Esophagus muscularis mucosa (tissue), 4 donors: ENCODE data around the gene MPP2. TPM values are rescaled to one million over a fixed set of nuclear protein-coding genes. Genes with fewer than 3 reads are reported as not detected.

Experiments
- DNase-seq: peaks from one replicate; pipeline ENCODE4 v3.0.0-alpha.2; 2017; ENCODE audit errors: extremely low spot score
- H3K27ac ChIP-seq, 4 donors: fragments of 200-600 bp; sonication (generic); replicated peaks in 1 of 4; 1 replicate in 3 of 4; 2 replicates in 1 of 4; pipeline ENCODE4 v1.5.1; 2016 to 2019; ENCODE audit warnings: mild to moderate bottlenecking in 1 of 4
- H3K27me3 ChIP-seq, 4 donors: fragments of 200-600 bp; sonication (generic); one replicate each; pipeline versions ENCODE4 v1.5.1 to v1.6.0; 2016 to 2019
- H3K36me3 ChIP-seq, 4 donors: fragments of 200-600 bp; sonication (generic); one replicate each; pipeline ENCODE4 v1.5.1; 2016 to 2019
- H3K4me1 ChIP-seq, 4 donors: fragments of 200-600 bp; sonication (generic); one replicate each; pipeline ENCODE4 v1.5.1; 2016 to 2019
- H3K4me3 ChIP-seq, 4 donors: fragments of 200-600 bp; sonication (generic); 1 replicate in 2 of 4; 2 replicates in 2 of 4; pipeline ENCODE4 v1.5.1; 2016 to 2019; ENCODE audit warnings: mild to moderate bottlenecking in 4 of 4, moderate library complexity in 1 of 4
- H3K9me3 ChIP-seq, 4 donors: fragments of 200-600 bp; sonication (generic); 1 replicate in 3 of 4; 2 replicates in 1 of 4; pipeline ENCODE4 v1.5.1; 2016 to 2019
- CTCF ChIP-seq, 3 experiments: fragments of 200-600 bp in 2 of 3; fragments of 450-650 bp in 1 of 3; sonication (generic) in 2 of 3; IDR thresholded peaks; one replicate each; pipeline ENCODE4 v1.5.1; 2017 to 2019; ENCODE audit warnings: antibody characterized with exemption in 3 of 3, mild to moderate bottlenecking in 2 of 3, moderate library complexity in 1 of 3
- EP300 ChIP-seq: sonication (generic); formaldehyde crosslinking; IDR thresholded peaks from one replicate; pipeline ENCODE4 v1.6.1; 2017; ENCODE audit warnings: antibody characterized with exemption
- POLR2A ChIP-seq: fragments of 450-650 bp; IDR thresholded peaks from one replicate; pipeline ENCODE4 v1.6.1; 2017; ENCODE audit warnings: antibody characterized with exemption, moderate library complexity, mild to moderate bottlenecking, low read depth
- POLR2AphosphoS5 ChIP-seq, 2 donors: sonication (generic); formaldehyde crosslinking; IDR thresholded peaks; one replicate each; pipeline ENCODE4 v1.6.1; 2017; ENCODE audit warnings: antibody characterized with exemption in 2 of 2
- WGBS: methylation state at CpG from one replicate; pipeline ENCODE4 v1.1.5; 2018; 5-methylcytosine and 5-hydroxymethylcytosine counted together
- intact Hi-C: fragments of 100-400 bp; cut with DNase I; formaldehyde crosslinking; loops from one replicate; pipeline ENCODE4 v1.15.1; 2023
- total RNA-seq, 4 donors: library from RNA; depleted of rRNA; stranded (reverse); fragments of >200 nt; gene quantifications; one replicate each; pipeline versions ENCODE4 v1.1.0 to v1.2.1, GENCODE V29; 2016

Gene MPP2
- total RNA-seq, 4 donors from 2014 or later: 13.3 to 15.9 (median 15.6) TPM

- no peak overlapping the region for H3K27ac ChIP-seq
- peaks cover 0 to 57% (median 0%) of the 10 kb centered on the region in 4 donors for H3K27me3 ChIP-seq
- 84% methylated on average over 6 of the region's 9 CpGs for WGBS
- H3K9me3 ChIP-seq: no peaks in the 10 kb centered on the region
- intact Hi-C loops: no loop called here
- H3K36me3 ChIP-seq: peaks cover 0 to 7% (median 0%) of the 10 kb centered on the region in 4 donors
- TF ChIP-seq POLR2AphosphoS5 (IDR thresholded peaks at IDR 0.05): no peak
- no peak for TF ChIP-seq EP300
- no peak for TF ChIP-seq POLR2A
- TF ChIP-seq CTCF (IDR thresholded peaks at IDR 0.05): no peak
- no peak for DNase-seq
- peaks cover under 1 to 18% (median 9%) of the 10 kb centered on the region in 4 donors for H3K4me1 ChIP-seq
- H3K4me3 ChIP-seq: no peak overlapping the region
These were observed 52.3 kb downstream of the MPP2 start for GRCh38 chr17:43855061-43855460.

GRCh38 chr17:43854498-43854897 is 52.8 kb downstream of the MPP2 start:
- Histone ChIP-seq H3K4me3 (no peak overlapping the region), H3K27ac (no peak overlapping the region), H3K4me1 (peaks cover 0 to 12% (median 4%) of the 10 kb centered on the region in 4 donors), H3K36me3 (peaks cover 0 to 7% (median 0%) of the 10 kb centered on the region in 4 donors), H3K9me3 (no peaks in the 10 kb centered on the region), H3K27me3 (peaks cover 0 to 57% (median 0%) of the 10 kb centered on the region in 4 donors)
- no peak for DNase-seq
- 90% methylated on average over 8 of the region's 8 CpGs for WGBS
- intact Hi-C loops: no loop called here
- no peak for TF ChIP-seq POLR2A
- no peak for TF ChIP-seq EP300
- no peak for TF ChIP-seq POLR2AphosphoS5 (IDR thresholded peaks at IDR 0.05)
- no peak for TF ChIP-seq CTCF (IDR thresholded peaks at IDR 0.05)

GRCh38 chr17:43853546-43853945 is 53.8 kb downstream of the MPP2 start:
- intact Hi-C loops: no loop called here
- DNase-seq: no peak
- peaks cover 0 to 55% (median 0%) of the 10 kb centered on the region in 4 donors for H3K27me3 ChIP-seq
- H3K4me3 ChIP-seq: no peak overlapping the region
- WGBS: 83% methylated on average over 7 of the region's 7 CpGs
- no peak overlapping the region for H3K27ac ChIP-seq
- H3K9me3 ChIP-seq: no peaks in the 10 kb centered on the region
- TF ChIP-seq POLR2A: no peak
- no peak for TF ChIP-seq CTCF (IDR thresholded peaks at IDR 0.05)
- TF ChIP-seq EP300: no peak
- TF ChIP-seq POLR2AphosphoS5 (IDR thresholded peaks at IDR 0.05): no peak
- peaks cover 0 to 7% (median 0%) of the 10 kb centered on the region in 4 donors for H3K36me3 ChIP-seq
- peaks cover 0 to 12% (median 2%) of the 10 kb centered on the region in 4 donors for H3K4me1 ChIP-seq

GRCh38 chr17:43852571-43852970 is 54.8 kb downstream of the MPP2 start:
- no peak for DNase-seq
- Histone ChIP-seq H3K9me3 (no peaks in the 10 kb centered on the region), H3K4me3 (no peak overlapping the region), H3K27ac (no peak overlapping the region), H3K4me1 (peaks cover 0 to 10% (median under 1%) of the 10 kb centered on the region in 4 donors), H3K27me3 (peaks cover 0 to 46% (median 0%) of the 10 kb centered on the region in 4 donors), H3K36me3 (peaks cover 0 to 7% (median 0%) of the 10 kb centered on the region in 4 donors)
- no peak for TF ChIP-seq POLR2A
- TF ChIP-seq CTCF (IDR thresholded peaks at IDR 0.05): no peak
- no peak for TF ChIP-seq EP300
- TF ChIP-seq POLR2AphosphoS5 (IDR thresholded peaks at IDR 0.05): no peak
- intact Hi-C loops: no loop called here
- 93% methylated on average over 8 of the region's 8 CpGs for WGBS

GRCh38 chr17:43849116-43849515 is 58.2 kb downstream of the MPP2 start:
- no peak for DNase-seq
- no peak for TF ChIP-seq EP300
- no peak for TF ChIP-seq POLR2A
- TF ChIP-seq POLR2AphosphoS5 (IDR thresholded peaks at IDR 0.05): no peak
- TF ChIP-seq CTCF (IDR thresholded peaks at IDR 0.05): no peak
- Histone ChIP-seq H3K27ac (no peak overlapping the region), H3K4me3 (no peak overlapping the region), H3K27me3 (peaks cover 0 to 30% (median 0%) of the 10 kb centered on the region in 4 donors), H3K4me1 (peaks cover 5 to 19% (median 14%) of the 10 kb centered on the region in 4 donors), H3K9me3 (no peaks in the 10 kb centered on the region), H3K36me3 (no peaks in the 10 kb centered on the region)
- WGBS: 91% methylated on average over 8 of the region's 8 CpGs
- intact Hi-C loops: loop anchor here (5.0 kb wide), 2 partner anchors 67 to 152 kb away; partner anchors contain the start of gene CFAP97D1
